HepG2 (cell line): ENCODE data around the gene FURIN. TPM values are rescaled to one million over a fixed set of nuclear protein-coding genes. Genes with fewer than 3 reads are reported as not detected.

Source experiments
- ATAC-seq: fragments of 200-7000 bp; cut with Tn5 transposase; 3 replicates; pipeline ENCODE4 v1.9.1; 2020; ENCODE audit warnings: mild to moderate bottlenecking, moderate library complexity
- BruUV-seq: library from RNA; stranded (reverse); fragments of 400-500 nt; replicated peaks from 2 replicates; lab custom pipeline; 2021; lab: Mats Ljungman, UMichigan
- CTCF ChIA-PET: fragments of 300-600 bp; formaldehyde crosslinking; extraction: SDS; loops from one replicate; lab custom pipeline; 2021; ENCODE audit warnings: low total read pairs, inconsistent platforms, low intra/inter-chr PET ratio; lab: Yijun Ruan, JAX
- POLR2A ChIA-PET: fragments of 350-600 bp; sonication (Branson Sonifier 250); formaldehyde crosslinking; loops from one replicate; lab custom pipeline; 2020; ENCODE audit warnings: antibody characterized with exemption, inconsistent platforms; lab: Yijun Ruan, JAX
- DNase-seq: peaks from one replicate; pipeline ENCODE4 v3.0.0-alpha.2; 2015; ENCODE audit warnings: low spot score
- FAIRE-seq: peaks from 3 replicates; lab custom pipeline; 2011; peaks lifted over from hg19 to GRCh38; lab: Jason Lieb, UNC
- H2AFZ ChIP-seq: one replicate; pipeline ENCODE4 v1.6.1; 2011; ENCODE audit warnings: low read length, inconsistent platforms
- H3K27ac ChIP-seq: fragments of 300-600 bp; 3 replicates; pipeline ENCODE4 v1.8.0; 2011; ENCODE audit warnings: mixed run types, mild to moderate bottlenecking, mixed read lengths, low read length, inconsistent platforms; ENCODE audit not compliant: insufficient read depth; ENCODE audit errors: extremely low read length
- H3K27me3 ChIP-seq, 2 experiments: fragments of 200-600 bp in 1 of 2; 2 replicates in 1 of 2; 3 replicates in 1 of 2; pipeline versions ENCODE4 v1.6.0 to v1.8.0; 2011; ENCODE audit warnings: low read length in 2 of 2, mild to moderate bottlenecking in 2 of 2, moderate library complexity in 2 of 2, inconsistent platforms in 1 of 2; ENCODE audit not compliant: insufficient read depth in 2 of 2, control insufficient read depth in 1 of 2
- H3K36me3 ChIP-seq, 2 experiments: fragments of 200-600 bp in 1 of 2; replicated peaks in 1 of 2; 2 replicates in 1 of 2; 3 replicates in 1 of 2; pipeline versions ENCODE4 v1.5.1 to v1.8.0; 2011; ENCODE audit warnings: low read length in 2 of 2, inconsistent platforms in 1 of 2; ENCODE audit not compliant: insufficient read depth in 2 of 2, control insufficient read depth in 1 of 2
- H3K4me1 ChIP-seq: 2 replicates; pipeline ENCODE4 v1.5.1; 2012; ENCODE audit warnings: low read length, inconsistent platforms; ENCODE audit not compliant: insufficient read depth
- H3K4me2 ChIP-seq: 2 replicates; pipeline ENCODE4 v1.6.0; 2011; ENCODE audit warnings: low read depth, low read length, inconsistent platforms
- H3K4me3 ChIP-seq, 3 experiments: fragments of 200-600 bp in 1 of 3; sonication (generic), shearing (Covaris generic) in 1 of 3; replicated peaks in 1 of 3; 2 replicates each; pipeline ENCODE4 v1.5.1; 2011 to 2016; ENCODE audit warnings: low read length in 3 of 3, inconsistent platforms in 2 of 3, low read depth in 2 of 3, mild to moderate bottlenecking in 2 of 3, control low read depth in 1 of 3, mixed read lengths in 1 of 3; ENCODE audit not compliant: insufficient read depth in 1 of 3
- H3K79me2 ChIP-seq: one replicate; pipeline ENCODE4 v1.6.1; 2011; ENCODE audit warnings: low read length, inconsistent platforms; ENCODE audit not compliant: insufficient read depth
- H3K9ac ChIP-seq: 2 replicates; pipeline ENCODE4 v1.6.0; 2011; ENCODE audit warnings: mild to moderate bottlenecking, low read depth, low read length, inconsistent platforms; ENCODE audit not compliant: insufficient read depth
- H3K9me3 ChIP-seq: 2 replicates; pipeline ENCODE4 v1.5.1; 2012; ENCODE audit warnings: mild to moderate bottlenecking, low read length
- H4K20me1 ChIP-seq: 2 replicates; pipeline ENCODE4 v1.6.0; 2011; ENCODE audit warnings: inconsistent platforms, mild to moderate bottlenecking, low read length, moderate library complexity; ENCODE audit not compliant: insufficient read depth
- CHCHD3 ChIP-seq: sonication (generic); formaldehyde crosslinking; IDR thresholded peaks from 2 replicates; pipeline ENCODE4 v1.8.0; 2022; ENCODE audit warnings: mild to moderate bottlenecking, missing genetic modification reagents, moderate library complexity
- FOXK1 ChIP-seq: sonication (generic); formaldehyde crosslinking; IDR thresholded peaks from 2 replicates; pipeline ENCODE4 v1.4.0; 2020; ENCODE audit warnings: low read depth, missing genetic modification reagents, borderline replicate concordance
- GABPB1 ChIP-seq: IDR thresholded peaks from 2 replicates; pipeline ENCODE4 v1.6.1; 2016; ENCODE audit warnings: mild to moderate bottlenecking, missing genetic modification reagents, moderate library complexity, missing compliant biosample characterization
- PLSCR1 ChIP-seq: sonication (generic); formaldehyde crosslinking; IDR thresholded peaks from 2 replicates; pipeline ENCODE4 v1.5.0; 2020; ENCODE audit warnings: missing genetic modification reagents, mild to moderate bottlenecking, borderline replicate concordance
- ZNF235 ChIP-seq: sonication (generic); formaldehyde crosslinking; IDR thresholded peaks from 2 replicates; pipeline ENCODE4 v1.8.1; 2023; ENCODE audit warnings: mild to moderate bottlenecking, missing genetic modification reagents, borderline replicate concordance
- ZNF616 ChIP-seq: sonication (generic); formaldehyde crosslinking; IDR thresholded peaks from 2 replicates; pipeline ENCODE4 v1.5.0; 2020; ENCODE audit warnings: low read depth, mild to moderate bottlenecking, missing genetic modification reagents
- ZSCAN5A ChIP-seq: sonication (generic); formaldehyde crosslinking; IDR thresholded peaks from 2 replicates; pipeline ENCODE4 v1.8.0; 2022; ENCODE audit warnings: mild to moderate bottlenecking, missing genetic modification reagents, borderline replicate concordance
- WGBS: methylation state at CpG from one replicate; pipeline ENCODE4 v1.1.6; 2017; ENCODE audit warnings: low lambda C conversion rate; 5-methylcytosine and 5-hydroxymethylcytosine counted together
- in situ Hi-C: cut with HindIII; loops from 2 replicates; pipeline ENCODE4 v1.10.0; 2017; ENCODE audit warnings: low pct_unique_long_range_greater_than_20kb; ENCODE audit not compliant: extremely low pct_ligation_motif_present
- intact Hi-C: fragments of 100-400 bp; cut with micrococcal nuclease; formaldehyde crosslinking; loops from one replicate; pipeline ENCODE4 v1.10.0; 2022; ENCODE audit not compliant: unreplicated experiment
- polyA plus RNA-seq, 8 experiments: library from polyadenylated mRNA; depleted of rRNA in 3 of 8; stranded (reverse) in 7 of 8; unstranded in 1 of 8; fragments of >200 nt; fragmentation: Illumina TruSeq in 4 of 8; extraction: Trizol in 4 of 8; gene quantifications; 2 replicates each; pipeline versions ENCODE4 v1.2.1 to v1.2.3, GENCODE V29; 2011 to 2016; ENCODE audit warnings: low read depth in 4 of 8, missing spikeins in 1 of 8, mixed read lengths in 1 of 8; ENCODE audit not compliant: insufficient read depth in 1 of 8
- total RNA-seq, 5 experiments: library from RNA; depleted of rRNA; stranded (reverse); fragments of >200 nt; fragmentation: Illumina TruSeq; extraction: Trizol; gene quantifications; 2 replicates each; pipeline ENCODE4 v1.2.3, GENCODE V29; 2016; ENCODE audit warnings: low read depth in 1 of 5

The FURIN gene
- total and polyA plus RNA-seq, 2 of the 13 experiments (the other 11 are each of a cell fraction or from before 2014, with no cell fraction given) = 15.2 to 17.4 TPM

- TF ChIP-seq PLSCR1 (CRISPR knock-in tag) = no peak
Measured at GRCh38 chr15:90916461-90916860, 48.1 kb downstream of the FURIN start (continued).

- no peaks in the 10 kb centered on the region for H3K9me3 ChIP-seq
- DNase-seq (no peak), FAIRE-seq (no peak), ATAC-seq (no peak)
- in situ Hi-C loops = no loop called here
- intact Hi-C loops = no loop called here
- H3K27me3 ChIP-seq = no peaks in the 10 kb centered on the region
- no peak overlapping the region for H3K27ac ChIP-seq
- H3K4me3 ChIP-seq = no peak overlapping the region
- H4K20me1 ChIP-seq = no peaks in the 10 kb centered on the region
- peaks cover 32 to 74% of the 10 kb centered on the region in 2 experiments; a peak in 4 of 5 replicates for H3K36me3 ChIP-seq
- 99% methylated on average over 6 of the region's 12 CpGs for WGBS
- POLR2A ChIA-PET = no interaction called here
- TF ChIP-seq ZNF616 (CRISPR knock-in tag) (no peak), FOXK1 (CRISPR knock-in tag) (no peak), GABPB1 (CRISPR knock-in tag) (no peak), CHCHD3 (no peak), ZNF235 (CRISPR knock-in tag) (no peak), ZSCAN5A (CRISPR knock-in tag) (no peak)
- TF ChIP-seq, all 625 proteins: peak for 0
- CTCF ChIA-PET = no interaction called here
- peaks cover 7% of the 10 kb centered on the region for H3K4me1 ChIP-seq
- H3K9ac ChIP-seq = no peak overlapping the region
- no peak overlapping the region for H2AFZ ChIP-seq
- H3K4me2 ChIP-seq = no peak overlapping the region
- H3K79me2 ChIP-seq = no peaks in the 10 kb centered on the region
- no TSS peak for BruUV-seq
Measured at GRCh38 chr15:90917569-90917968, 49.2 kb downstream of the FURIN start.
